SK-N-MC (cell line): ENCODE results near the gene ICAM2.

Experiments
- EZH2 ChIP-seq: fragments of 200-600 bp; sonication (generic); IDR thresholded peaks from one replicate; pipeline ENCODE4 v1.6.1; 2017; ENCODE audit warnings: antibody characterized with exemption
- FOXP2 ChIP-seq: optimal IDR thresholded peaks from 2 replicates; pipeline ENCODE3; 2011; ENCODE audit warnings: mild to moderate bottlenecking, moderate library complexity; ENCODE audit not compliant: insufficient read depth; ENCODE audit errors: extremely low read length, control extremely low read depth
- POLR2AphosphoS5 ChIP-seq: IDR thresholded peaks from 2 replicates; pipeline ENCODE4 v1.6.1; 2012; ENCODE audit warnings: mild to moderate bottlenecking, low read depth, low read length, borderline replicate concordance

- TF ChIP-seq FOXP2, result no peak
- TF ChIP-seq EZH2, result no peak
- TF ChIP-seq POLR2AphosphoS5, result no peak
Measured at GRCh38 chr17:63975541-63976092, 44.8 kb downstream of the ICAM2 start.
